Measurements from ENCODE around the gene CGB8. TPM values are rescaled to one million over a fixed set of nuclear protein-coding genes. Genes with fewer than 3 reads are reported as not detected.
A peak's percentile ranks its signal among the peaks of the same experiment; 100 is the strongest.

CGB8 gene
- total RNA-seq, 1 experiment from 2014 or later, result 1.5 TPM

- DNase-seq (ENCODE audit: low spot score), result no peak
These were observed 42.0 kb downstream of the CGB8 start for GRCh38 chr19:49006905-49007304.

- no peak for DNase-seq (ENCODE audit: low spot score)
These were observed 43.8 kb downstream of the CGB8 start for GRCh38 chr19:49004964-49005614.

GRCh38 chr19:49004133-49004532, 44.8 kb downstream of the CGB8 start:
- no peak for DNase-seq (ENCODE audit: low spot score)

- peak; percentile 61 for DNase-seq (ENCODE audit: low spot score)
These were observed 49.2 kb downstream of the CGB8 start for GRCh38 chr19:48999481-49000325.

- DNase-seq (ENCODE audit: low spot score), result no peak
These were observed 50.9 kb downstream of the CGB8 start for GRCh38 chr19:48997972-48998371.

Other genes with a start within 250 kb of the CGB8 start
- 45.4 and 47.3 TPM in 2 replicates for gene BCAT2, start 238.1 kb downstream of the CGB8 start, total RNA-seq (2014; rRNA removed; shearing (Covaris generic))
- not detected in 2 replicates for gene HSD17B14, start 212.6 kb downstream of the CGB8 start, total RNA-seq (2014; rRNA removed; shearing (Covaris generic))
- gene PLEKHA4, start 180.5 kb downstream of the CGB8 start, total RNA-seq (2014; rRNA removed; shearing (Covaris generic)), result 2.9 and 5.4 TPM in 2 replicates
- 15.8 and 16.1 TPM in 2 replicates for gene PPP1R15A, start 176.7 kb downstream of the CGB8 start, total RNA-seq (2014; rRNA removed; shearing (Covaris generic))
- not detected in 2 replicates for gene TULP2, start 150.4 kb downstream of the CGB8 start, total RNA-seq (2014; rRNA removed; shearing (Covaris generic))
- 199 and 224 TPM in 2 replicates for gene NUCB1, start 148.8 kb downstream of the CGB8 start, total RNA-seq (2014; rRNA removed; shearing (Covaris generic))
- gene DHDH, start 115.4 kb downstream of the CGB8 start, total RNA-seq (2014; rRNA removed; shearing (Covaris generic)), result 0.27 TPM in 1 of 2 replicates, not detected in the other
- 132 and 135 TPM in 2 replicates for gene BAX, start 94.2 kb downstream of the CGB8 start, total RNA-seq (2014; rRNA removed; shearing (Covaris generic))
- gene FTL, start 83.8 kb downstream of the CGB8 start, total RNA-seq (2014; rRNA removed; shearing (Covaris generic)), result 22,782 and 25,960 TPM in 2 replicates
- 31.7 and 31.9 TPM in 2 replicates for gene GYS1, start 55.8 kb downstream of the CGB8 start, total RNA-seq (2014; rRNA removed; shearing (Covaris generic))
- 353 and 374 TPM in 2 replicates for gene RUVBL2, start 55.2 kb downstream of the CGB8 start, total RNA-seq (2014; rRNA removed; shearing (Covaris generic))
- gene LHB, start 32.0 kb downstream of the CGB8 start, total RNA-seq (2014; rRNA removed; shearing (Covaris generic)), result not detected in 2 replicates
- not detected in 2 replicates for gene CGB3, start 24.8 kb downstream of the CGB8 start, total RNA-seq (2014; rRNA removed; shearing (Covaris generic))
- gene CGB2, start 17.2 kb downstream of the CGB8 start, total RNA-seq (2014; rRNA removed; shearing (Covaris generic)), result not detected in 2 replicates
- gene CGB1, start 12.2 kb downstream of the CGB8 start, total RNA-seq (2014; rRNA removed; shearing (Covaris generic)), result 0.77 and 11.4 TPM in 2 replicates
- gene CGB5, start 5.3 kb downstream of the CGB8 start, total RNA-seq (2014; rRNA removed; shearing (Covaris generic)), result 0.33 and 3.3 TPM in 2 replicates
- gene CGB7, start 8.6 kb upstream of the CGB8 start, total RNA-seq (2014; rRNA removed; shearing (Covaris generic)), result not detected in 2 replicates
- not detected in 2 replicates for gene NTF4, start 15.7 kb upstream of the CGB8 start, total RNA-seq (2014; rRNA removed; shearing (Covaris generic))
- gene KCNA7, start 23.6 kb upstream of the CGB8 start, total RNA-seq (2014; rRNA removed; shearing (Covaris generic)), result not detected in 2 replicates
- gene SNRNP70, start 36.3 kb upstream of the CGB8 start, total RNA-seq (2014; rRNA removed; shearing (Covaris generic)), result 138 and 189 TPM in 2 replicates
- 4.1 and 15.2 TPM in 2 replicates for gene LIN7B, start 65.3 kb upstream of the CGB8 start, total RNA-seq (2014; rRNA removed; shearing (Covaris generic))
- 0.80 and 7.3 TPM in 2 replicates for gene C19orf73, start 70.0 kb upstream of the CGB8 start, total RNA-seq (2014; rRNA removed; shearing (Covaris generic))
- gene PPFIA3, start 70.4 kb upstream of the CGB8 start, total RNA-seq (2014; rRNA removed; shearing (Covaris generic)), result 5.4 and 6.9 TPM in 2 replicates
- 0.06 TPM in 1 of 2 replicates, not detected in the other for gene HRC, start 106.3 kb upstream of the CGB8 start, total RNA-seq (2014; rRNA removed; shearing (Covaris generic))
- gene TRPM4, start 108.7 kb upstream of the CGB8 start, total RNA-seq (2014; rRNA removed; shearing (Covaris generic)), result 3.9 and 5.0 TPM in 2 replicates